ENCODE results near the gene ZMAT5.

GRCh38 chr22:29816128-29816527 is 49.3 kb upstream of the ZMAT5 start:
- TF ChIP-seq EZH2 (IDR thresholded peaks at IDR 0.05; ENCODE audit: borderline replicate concordance, control insufficient read depth, low read depth, low read length) (no peak), EP300 (IDR thresholded peaks at IDR 0.05; ENCODE audit: borderline replicate concordance in 1 of 2, control insufficient read depth in 1 of 2, low read depth in 2 of 2, low read length in 2 of 2) (no peak), CTCF (IDR thresholded peaks at IDR 0.05 in 2 of 3, conservative IDR thresholded peaks at IDR 0.05 in 1 of 3; ENCODE audit: control insufficient read depth in 2 of 3, extremely low read depth in 1 of 3, insufficient read depth in 1 of 3, low read depth in 3 of 3, low read length in 3 of 3) (no peak), USF2 (IDR thresholded peaks at IDR 0.05; ENCODE audit: borderline replicate concordance, low read depth, low read length) (no peak), EGR1 (IDR thresholded peaks at IDR 0.05; ENCODE audit: borderline replicate concordance in 1 of 2, low read depth in 2 of 2, low read length in 2 of 2) (no peak), MAX (IDR thresholded peaks at IDR 0.05; ENCODE audit: low read depth, low read length) (no peak), ELK1 (IDR thresholded peaks at IDR 0.05; ENCODE audit: low read depth, low read length) (no peak), BHLHE40 (IDR thresholded peaks at IDR 0.05; ENCODE audit: borderline replicate concordance in 1 of 2, low read depth in 2 of 2, low read length in 1 of 2) (no peak), HCFC1 (IDR thresholded peaks at IDR 0.05; ENCODE audit: low read length) (no peak), BRCA1 (IDR thresholded peaks at IDR 0.05; ENCODE audit: low read depth, low read length) (no peak)

Measured in GM12878 (cell line).